ENCODE data around the gene HRH1. TPM values are rescaled to one million over a fixed set of nuclear protein-coding genes. Genes with fewer than 3 reads are reported as not detected.

HRH1 gene
- total and polyA plus RNA-seq, 2 donors (not counting 1 experiment from before 2014, with no cell fraction given), result not detected

GRCh38 chr3:11145888-11146287 lies 8.4 kb upstream of the HRH1 start:
- TF ChIP-seq, protein P1, sequence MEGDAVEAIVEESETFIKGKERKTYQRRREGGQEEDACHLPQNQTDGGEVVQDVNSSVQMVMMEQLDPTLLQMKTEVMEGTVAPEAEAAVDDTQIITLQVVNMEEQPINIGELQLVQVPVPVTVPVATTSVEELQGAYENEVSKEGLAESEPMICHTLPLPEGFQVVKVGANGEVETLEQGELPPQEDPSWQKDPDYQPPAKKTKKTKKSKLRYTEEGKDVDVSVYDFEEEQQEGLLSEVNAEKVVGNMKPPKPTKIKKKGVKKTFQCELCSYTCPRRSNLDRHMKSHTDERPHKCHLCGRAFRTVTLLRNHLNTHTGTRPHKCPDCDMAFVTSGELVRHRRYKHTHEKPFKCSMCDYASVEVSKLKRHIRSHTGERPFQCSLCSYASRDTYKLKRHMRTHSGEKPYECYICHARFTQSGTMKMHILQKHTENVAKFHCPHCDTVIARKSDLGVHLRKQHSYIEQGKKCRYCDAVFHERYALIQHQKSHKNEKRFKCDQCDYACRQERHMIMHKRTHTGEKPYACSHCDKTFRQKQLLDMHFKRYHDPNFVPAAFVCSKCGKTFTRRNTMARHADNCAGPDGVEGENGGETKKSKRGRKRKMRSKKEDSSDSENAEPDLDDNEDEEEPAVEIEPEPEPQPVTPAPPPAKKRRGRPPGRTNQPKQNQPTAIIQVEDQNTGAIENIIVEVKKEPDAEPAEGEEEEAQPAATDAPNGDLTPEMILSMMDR (IDR thresholded peaks at IDR 0.05), result no peak
- no peak for TF ChIP-seq EZH2 (IDR thresholded peaks at IDR 0.05; ENCODE audit: borderline replicate concordance, insufficient read depth, low read depth, low read length, poor library complexity, severe bottlenecking)
- no peak overlapping the region for H3K4me3 ChIP-seq (ENCODE audit: control extremely low read depth in 1 of 5, extremely low read depth in 1 of 5, insufficient read depth in 1 of 5, low read depth in 2 of 5, low read length in 4 of 5)
- H3K4me1 ChIP-seq (ENCODE audit: control insufficient read depth in 2 of 2, insufficient read depth in 2 of 2, low read length in 2 of 2), result peaks cover 5 to 12% of the 10 kb centered on the region in 2 donors
- no peak overlapping the region for H3K4me2 ChIP-seq (replicated peaks; ENCODE audit: low read depth, low read length, poor library complexity, severe bottlenecking)
- no peak overlapping the region for H3K9ac ChIP-seq (ENCODE audit: low read length)
- DNase-seq, result no peak
- POLR2A ChIA-PET, result no interaction called here
- H3K27me3 ChIP-seq (replicated peaks in 1 of 4; ENCODE audit: control extremely low read depth in 1 of 4, control insufficient read depth in 3 of 4, insufficient read depth in 4 of 4, low read length in 3 of 4), result peaks cover 0 to under 1% (median 0%) of the 10 kb centered on the region in 4 experiments
- Mint-ChIP-seq H3K27ac (no peak overlapping the region), H3K9me3 (ENCODE audit: insufficient read depth) (no peaks in the 10 kb centered on the region), H3K4me1 (peaks cover 19% of the 10 kb centered on the region), H3K4me3 (no peak overlapping the region), H3K27me3 (peaks cover 14% of the 10 kb centered on the region)
- intact Hi-C loops (cut with micrococcal nuclease), result no loop called here
- H3K9me3 ChIP-seq (ENCODE audit: control extremely low read depth in 1 of 3, control insufficient read depth in 2 of 3, insufficient read depth in 1 of 3, low read length in 2 of 3), result no peaks in the 10 kb centered on the region
- no peak overlapping the region for H3K27ac ChIP-seq (ENCODE audit: low read length in 2 of 2)
- no peak overlapping the region for H2AFZ ChIP-seq (ENCODE audit: insufficient read depth, low read depth, low read length, poor library complexity, severe bottlenecking)
- no peaks in the 10 kb centered on the region for H3K36me3 ChIP-seq (replicated peaks in 1 of 2; ENCODE audit: control extremely low read depth in 1 of 2, control insufficient read depth in 1 of 2, extremely low read depth in 1 of 2, insufficient read depth in 2 of 2, low read length in 1 of 2)
- H3K79me2 ChIP-seq (ENCODE audit: control insufficient read depth, insufficient read depth, low read length), result no peaks in the 10 kb centered on the region
- CTCF ChIA-PET, result no interaction called here
- no peaks in the 10 kb centered on the region for H4K20me1 ChIP-seq (ENCODE audit: control insufficient read depth, insufficient read depth, low read length, poor library complexity, severe bottlenecking)
- 60% methylated on average over 1 of the region's 3 CpGs for WGBS (ENCODE audit: insufficient coverage)
- ATAC-seq (ENCODE audit: low read depth), result no peak

- Mint-ChIP-seq H3K27me3 (peaks cover 14% of the 10 kb centered on the region), H3K9me3 (ENCODE audit: insufficient read depth) (no peaks in the 10 kb centered on the region), H3K4me3 (no peak overlapping the region), H3K27ac (no peak overlapping the region), H3K4me1 (peaks cover 12% of the 10 kb centered on the region)
- Histone ChIP-seq H3K4me1 (ENCODE audit: control insufficient read depth in 2 of 2, insufficient read depth in 2 of 2, low read length in 2 of 2) (peaks cover 0 to 6% of the 10 kb centered on the region in 2 donors), H3K27ac (ENCODE audit: low read length in 2 of 2) (no peak overlapping the region), H3K4me2 (replicated peaks; ENCODE audit: low read depth, low read length, poor library complexity, severe bottlenecking) (no peak overlapping the region), H2AFZ (ENCODE audit: insufficient read depth, low read depth, low read length, poor library complexity, severe bottlenecking) (no peak overlapping the region), H3K9me3 (ENCODE audit: control extremely low read depth in 1 of 3, control insufficient read depth in 2 of 3, insufficient read depth in 1 of 3, low read length in 2 of 3) (no peaks in the 10 kb centered on the region), H4K20me1 (ENCODE audit: control insufficient read depth, insufficient read depth, low read length, poor library complexity, severe bottlenecking) (no peaks in the 10 kb centered on the region), H3K27me3 (replicated peaks in 1 of 4; ENCODE audit: control extremely low read depth in 1 of 4, control insufficient read depth in 3 of 4, insufficient read depth in 4 of 4, low read length in 3 of 4) (peaks cover 0 to 2% (median 0%) of the 10 kb centered on the region in 4 experiments), H3K9ac (ENCODE audit: low read length) (no peak overlapping the region), H3K79me2 (ENCODE audit: control insufficient read depth, insufficient read depth, low read length) (no peaks in the 10 kb centered on the region), H3K36me3 (replicated peaks in 1 of 2; ENCODE audit: control extremely low read depth in 1 of 2, control insufficient read depth in 1 of 2, extremely low read depth in 1 of 2, insufficient read depth in 2 of 2, low read length in 1 of 2) (no peaks in the 10 kb centered on the region), H3K4me3 (ENCODE audit: control extremely low read depth in 1 of 5, extremely low read depth in 1 of 5, insufficient read depth in 1 of 5, low read depth in 2 of 5, low read length in 4 of 5) (no peak overlapping the region)
- DNase-seq (no peak), ATAC-seq (ENCODE audit: low read depth) (no peak)
- ChIA-PET CTCF (interaction anchor here (0.6 kb wide), 1 partner anchor 90 kb away, joined by 3 read pairs; no protein-coding TSS in a partner anchor), POLR2A (no interaction called here)
- intact Hi-C loops (cut with micrococcal nuclease), result no loop called here
- no peak for TF ChIP-seq EZH2 (IDR thresholded peaks at IDR 0.05; ENCODE audit: borderline replicate concordance, insufficient read depth, low read depth, low read length, poor library complexity, severe bottlenecking)
- TF ChIP-seq, protein P1 (IDR thresholded peaks at IDR 0.05), result no peak
- WGBS (ENCODE audit: insufficient coverage), result 100% methylated on average over 3 of the region's 6 CpGs
Measured at GRCh38 chr3:11146773-11147660, 7.3 kb upstream of the HRH1 start.
